Prostate gland (tissue), 2 donors: ENCODE data around the gene UNC5A. TPM values are rescaled to one million over a fixed set of nuclear protein-coding genes. Genes with fewer than 3 reads are reported as not detected.

Experiments
- DNase-seq: peaks from one replicate; pipeline ENCODE4 v3.0.0-alpha.2; 2019; ENCODE audit warnings: low spot score
- H3K27ac ChIP-seq, 2 donors: fragments of 200-600 bp; sonication (generic); 2 replicates each; pipeline ENCODE4 v1.5.1; 2017 to 2019
- H3K27me3 ChIP-seq: fragments of 200-600 bp; sonication (generic); replicated peaks from 2 replicates; pipeline ENCODE4 v1.5.1; 2019; ENCODE audit not compliant: insufficient read depth
- H3K36me3 ChIP-seq, 2 donors: fragments of 200-600 bp; sonication (generic); 1 replicate in 1 of 2; 2 replicates in 1 of 2; pipeline versions ENCODE4 v1.5.1 to v1.8.1; 2017 to 2019
- H3K4me1 ChIP-seq: fragments of 200-600 bp; sonication (generic); replicated peaks from 2 replicates; pipeline ENCODE4 v1.5.1; 2019
- H3K4me3 ChIP-seq, 2 donors: fragments of 200-600 bp; sonication (generic); 2 replicates each; pipeline ENCODE4 v1.5.1; 2017 to 2019
- H3K9me3 ChIP-seq: fragments of 200-600 bp; sonication (generic); 2 replicates; pipeline ENCODE4 v1.5.1; 2017
- POLR2A ChIP-seq: fragments of 450-650 bp; IDR thresholded peaks from one replicate; pipeline ENCODE4 v1.6.1; 2016; ENCODE audit warnings: antibody characterized with exemption, mild to moderate bottlenecking
- POLR2AphosphoS5 ChIP-seq: sonication (generic); formaldehyde crosslinking; IDR thresholded peaks from one replicate; pipeline ENCODE4 v1.6.1; 2017; ENCODE audit warnings: antibody characterized with exemption
- WGBS: methylation state at CpG from one replicate; pipeline ENCODE4 v1.1.5; 2018; 5-methylcytosine and 5-hydroxymethylcytosine counted together
- intact Hi-C: fragments of 100-400 bp; cut with DNase I; formaldehyde crosslinking; loops from one replicate; pipeline ENCODE4 v1.14.2; 2022
- total RNA-seq, 2 donors: library from RNA; depleted of rRNA; stranded (reverse); fragments of >200 nt; gene quantifications; one replicate each; pipeline ENCODE4 v1.1.0, GENCODE V29; 2016
- TF ChIP-seq, protein P1 (sequence below), 4 experiments: fragments of 200-600 bp in 2 of 4; fragments of 450-650 bp in 2 of 4; sonication (generic) in 2 of 4; IDR thresholded peaks; 1 replicate in 3 of 4; 2 replicates in 1 of 4; pipeline ENCODE4 v1.5.1; 2016 to 2019; ENCODE audit warnings: antibody characterized with exemption in 4 of 4, mild to moderate bottlenecking in 2 of 4, moderate library complexity in 2 of 4

The UNC5A gene
- total RNA-seq, 2 donors from 2014 or later = 0.18 to 1.5 TPM

DNA sequence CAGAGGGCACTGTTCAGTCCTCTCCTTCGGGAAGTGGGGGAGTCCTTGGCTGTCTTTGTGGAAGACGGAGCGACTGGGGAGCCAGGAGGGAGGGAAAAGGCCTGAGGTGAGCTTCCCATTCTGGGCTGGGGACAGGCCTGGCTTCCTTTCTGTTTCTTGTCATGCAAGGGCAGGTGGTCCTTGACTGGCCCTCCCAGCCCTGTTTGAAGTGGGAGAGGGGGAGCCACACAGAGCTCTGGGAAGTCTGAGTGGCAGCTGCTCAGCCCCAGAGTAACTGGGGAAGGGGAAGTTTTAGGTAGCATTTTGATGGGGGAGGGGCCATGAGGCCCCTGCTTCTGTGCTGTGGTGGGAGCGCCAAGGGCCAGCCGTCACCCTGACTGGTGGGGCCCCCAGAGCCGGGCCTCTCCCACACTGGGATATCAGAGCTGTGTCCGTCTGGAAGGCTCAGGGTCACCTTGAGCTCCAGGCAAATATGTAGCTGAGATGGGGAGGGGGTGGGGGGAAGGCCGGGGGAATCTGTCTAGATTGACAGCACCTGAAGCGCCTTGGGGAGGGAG, 6.5 kb downstream of the UNC5A start:
- H3K27me3 ChIP-seq = peaks cover 31% of the 10 kb centered on the region
- no peak for DNase-seq

GRCh38 chr5:176817369-176817840, 7.0 kb downstream of the UNC5A start:
- Histone ChIP-seq H3K4me3 (peak overlapping the region; percentile 17 to 35), H3K27me3 (peaks cover 28% of the 10 kb centered on the region), H3K4me1 (no peaks in the 10 kb centered on the region), H3K27ac (no peak overlapping the region), H3K36me3 (no peaks in the 10 kb centered on the region), H3K9me3 (no peaks in the 10 kb centered on the region)
- no peak for DNase-seq
- intact Hi-C loops = no loop called here
- TF ChIP-seq POLR2AphosphoS5 (no peak), POLR2A (no peak)
- TF ChIP-seq, protein P1, sequence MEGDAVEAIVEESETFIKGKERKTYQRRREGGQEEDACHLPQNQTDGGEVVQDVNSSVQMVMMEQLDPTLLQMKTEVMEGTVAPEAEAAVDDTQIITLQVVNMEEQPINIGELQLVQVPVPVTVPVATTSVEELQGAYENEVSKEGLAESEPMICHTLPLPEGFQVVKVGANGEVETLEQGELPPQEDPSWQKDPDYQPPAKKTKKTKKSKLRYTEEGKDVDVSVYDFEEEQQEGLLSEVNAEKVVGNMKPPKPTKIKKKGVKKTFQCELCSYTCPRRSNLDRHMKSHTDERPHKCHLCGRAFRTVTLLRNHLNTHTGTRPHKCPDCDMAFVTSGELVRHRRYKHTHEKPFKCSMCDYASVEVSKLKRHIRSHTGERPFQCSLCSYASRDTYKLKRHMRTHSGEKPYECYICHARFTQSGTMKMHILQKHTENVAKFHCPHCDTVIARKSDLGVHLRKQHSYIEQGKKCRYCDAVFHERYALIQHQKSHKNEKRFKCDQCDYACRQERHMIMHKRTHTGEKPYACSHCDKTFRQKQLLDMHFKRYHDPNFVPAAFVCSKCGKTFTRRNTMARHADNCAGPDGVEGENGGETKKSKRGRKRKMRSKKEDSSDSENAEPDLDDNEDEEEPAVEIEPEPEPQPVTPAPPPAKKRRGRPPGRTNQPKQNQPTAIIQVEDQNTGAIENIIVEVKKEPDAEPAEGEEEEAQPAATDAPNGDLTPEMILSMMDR (IDR thresholded peaks at IDR 0.05) = no peak
- WGBS = 4% methylated on average over 25 of the region's 42 CpGs

More for the DNA sequence above, 6.5 kb downstream of the UNC5A start:
- no peak overlapping the region for H3K27ac ChIP-seq
- no peaks in the 10 kb centered on the region for H3K36me3 ChIP-seq
- TF ChIP-seq POLR2A = no peak
- no peak for TF ChIP-seq POLR2AphosphoS5
- TF ChIP-seq, protein P1 (IDR thresholded peaks at IDR 0.05) = no peak
- H3K4me1 ChIP-seq = no peaks in the 10 kb centered on the region
- intact Hi-C loops = no loop called here
- WGBS = 34% methylated on average over 9 of the region's 9 CpGs
- H3K9me3 ChIP-seq = no peaks in the 10 kb centered on the region
- H3K4me3 ChIP-seq = no peak overlapping the region

DNA sequence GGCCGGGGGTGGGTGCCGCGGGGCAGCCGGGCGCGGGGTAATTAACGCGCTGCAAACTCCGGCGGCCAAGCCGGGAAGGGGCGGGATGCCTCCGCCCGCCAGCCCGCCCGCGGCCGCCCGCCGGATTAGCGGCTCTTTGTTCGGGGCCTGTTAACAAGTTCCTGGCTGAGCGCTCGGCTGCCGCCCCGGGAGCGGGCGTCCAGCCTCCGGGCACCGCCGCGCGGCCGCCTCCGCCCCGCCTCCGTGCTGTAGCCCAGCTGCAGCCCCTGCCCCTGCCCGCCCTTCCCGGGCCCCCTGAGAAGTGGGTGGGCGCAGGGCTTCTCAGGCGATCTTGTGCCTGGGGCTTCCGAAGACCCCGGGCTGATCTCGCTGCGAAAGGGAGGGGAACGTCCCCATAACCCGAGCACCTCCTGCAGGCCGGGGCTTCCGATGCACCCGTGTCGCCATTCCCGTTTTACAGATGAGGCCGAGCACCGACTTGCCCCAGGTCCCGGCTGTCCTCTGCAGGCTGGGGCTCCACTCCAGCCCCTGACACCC, 7.5 kb downstream of the UNC5A start:
- Histone ChIP-seq H3K9me3 (no peaks in the 10 kb centered on the region), H3K36me3 (no peaks in the 10 kb centered on the region), H3K27ac (no peak overlapping the region), H3K27me3 (peaks cover 23% of the 10 kb centered on the region), H3K4me1 (no peaks in the 10 kb centered on the region), H3K4me3 (peak overlapping the region; percentile 17 to 35)
- TF ChIP-seq, protein P1 (IDR thresholded peaks at IDR 0.05) = peak in 1 of 4 experiments; percentile 14
- TF ChIP-seq POLR2A = no peak
- 1% methylated on average over 52 of the region's 55 CpGs for WGBS
- no peak for DNase-seq
- intact Hi-C loops = no loop called here

DNA sequence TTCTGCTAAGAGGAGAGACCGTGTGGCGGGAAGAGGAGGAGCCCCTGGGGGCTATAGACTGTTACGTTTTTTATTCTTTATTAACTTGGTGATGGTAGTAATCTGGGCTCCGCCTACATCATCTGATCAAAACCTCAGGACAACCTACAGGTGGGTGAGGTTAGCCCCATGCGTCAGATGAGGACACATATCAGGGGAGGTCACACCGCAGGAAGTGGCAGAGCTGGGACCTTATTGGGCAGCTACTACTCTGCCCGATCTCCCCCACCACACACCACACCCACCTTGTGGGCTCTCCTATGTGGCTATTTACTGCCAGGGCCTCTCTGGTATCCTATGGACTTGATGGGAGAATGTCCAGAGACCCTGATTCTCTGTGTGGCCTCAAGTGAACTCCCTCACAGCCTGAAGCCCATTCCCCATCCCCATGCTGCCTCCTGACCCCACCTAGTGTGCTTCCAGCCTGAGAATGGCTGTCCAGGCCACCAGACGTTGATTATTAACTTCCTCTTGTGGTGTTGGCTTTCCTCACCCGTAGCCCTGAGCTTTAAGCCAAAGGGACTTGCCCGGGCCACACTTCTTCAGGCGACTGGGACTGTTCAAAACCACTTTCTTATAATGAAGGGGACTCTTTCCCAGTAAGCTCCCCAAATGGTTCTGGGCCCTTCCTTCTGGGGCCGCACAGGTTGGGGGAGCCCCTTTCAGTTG, 8.2 kb downstream of the UNC5A start:
- H3K4me3 ChIP-seq = peak overlapping the region in 1 of 2 donors; percentile 35
- intact Hi-C loops = no loop called here
- no peak for TF ChIP-seq POLR2A
- TF ChIP-seq, protein P1 (IDR thresholded peaks at IDR 0.05) = no peak

DNA sequence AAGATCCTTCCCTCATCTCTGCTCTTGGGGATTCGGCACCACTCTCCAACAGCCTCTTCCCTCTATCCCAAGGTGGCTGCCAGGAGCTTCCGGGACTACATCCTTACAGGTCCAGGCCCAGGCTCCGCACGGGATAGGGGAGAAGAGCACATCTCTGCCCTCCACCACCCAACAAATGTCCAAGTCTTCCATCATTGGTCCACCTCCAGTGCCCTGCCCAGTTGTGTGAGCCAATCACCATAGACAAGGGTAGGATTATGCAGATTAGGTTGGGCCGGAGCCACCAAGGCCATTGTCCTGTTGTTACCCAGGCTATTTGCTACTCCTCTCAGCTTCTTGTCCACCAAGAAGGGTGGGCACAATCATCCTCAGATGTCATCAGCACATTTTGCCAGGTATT, 9.1 kb downstream of the UNC5A start:
- H3K27me3 ChIP-seq = peaks cover 20% of the 10 kb centered on the region
- no peak overlapping the region for H3K4me3 ChIP-seq
- DNase-seq = no peak
- H3K4me1 ChIP-seq = no peaks in the 10 kb centered on the region
- H3K36me3 ChIP-seq = no peaks in the 10 kb centered on the region
- H3K27ac ChIP-seq = no peak overlapping the region
- no peaks in the 10 kb centered on the region for H3K9me3 ChIP-seq
- WGBS = 80% methylated on average over 5 of the region's 5 CpGs
- intact Hi-C loops = no loop called here
- no peak for TF ChIP-seq POLR2A
- no peak for TF ChIP-seq POLR2AphosphoS5
- TF ChIP-seq, protein P1 (IDR thresholded peaks at IDR 0.05) = no peak

More for the DNA sequence above, 8.2 kb downstream of the UNC5A start:
- no peak overlapping the region for H3K27ac ChIP-seq
- 34% methylated on average over 12 of the region's 12 CpGs for WGBS
- peaks cover 22% of the 10 kb centered on the region for H3K27me3 ChIP-seq
- no peak for DNase-seq
- H3K4me1 ChIP-seq = no peaks in the 10 kb centered on the region
- H3K36me3 ChIP-seq = no peaks in the 10 kb centered on the region
- H3K9me3 ChIP-seq = no peaks in the 10 kb centered on the region
